ENCODE measurements around the gene HIGD1A. TPM values are rescaled to one million over a fixed set of nuclear protein-coding genes. Genes with fewer than 3 reads are reported as not detected.

The HIGD1A gene
- total and polyA plus RNA-seq, 9 of the 15 experiments (the other 6 are each of a cell fraction or from before 2014, with no cell fraction given), result 165 to 1,185 (median 333) TPM

DNA sequence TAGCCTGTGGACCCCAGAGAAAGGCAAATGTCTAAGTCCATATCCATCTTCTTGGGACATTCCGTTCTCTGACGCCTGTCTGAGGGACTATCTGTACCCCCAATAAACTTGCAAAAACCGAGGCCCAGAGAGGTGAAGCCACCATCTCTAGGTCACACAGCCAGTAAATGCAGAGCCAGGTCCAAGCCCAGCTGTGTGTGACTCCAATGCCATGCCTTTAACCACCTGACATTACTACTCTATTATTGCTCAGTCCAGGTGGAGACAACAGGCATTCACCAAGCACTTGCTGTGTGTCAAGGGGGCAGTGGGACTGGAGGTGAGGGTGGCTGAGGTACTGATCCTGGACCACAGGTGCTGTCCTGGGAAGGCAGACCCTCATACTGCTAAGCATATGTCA is 46.0 kb upstream of the HIGD1A start:
- in situ Hi-C loops (cut with MboI) (no loop called here), intact Hi-C loops (cut with micrococcal nuclease) (no loop called here)
- ATAC-seq (no peak), FAIRE-seq (no peak), DNase-seq (ENCODE audit: extremely low read depth in 1 of 4, low spot score in 3 of 4) (no peak)
- POLR2A ChIA-PET, result interaction anchor here (0.6 to 1.4 kb wide), 3 partner anchors 20 to 32 kb away, joined by 3 read pairs; partner anchors contain the start of gene CYP8B1
- H3K27ac ChIP-seq (ENCODE audit: extremely low read depth, low read depth, low read length), result no peak overlapping the region
- CTCF ChIA-PET (ENCODE audit: low intra/inter-chr PET ratio), result no interaction called here
- no peaks in the 10 kb centered on the region for H3K36me3 ChIP-seq (ENCODE audit: control insufficient read depth, insufficient read depth, low read length)
- WGBS (ENCODE audit: insufficient coverage, low coverage, missing lambda C conversion rate), result 13% methylated on average over 3 of the region's 3 CpGs
- H3K4me1 ChIP-seq (replicated peaks in 1 of 2; ENCODE audit: control insufficient read depth in 2 of 2, insufficient read depth in 2 of 2, low read length in 2 of 2), result peaks cover 11 to 36% of the 10 kb centered on the region in 2 experiments
- H3K4me3 ChIP-seq, result no peak overlapping the region
- no peak overlapping the region for H2AFZ ChIP-seq (ENCODE audit: low read depth, low read length)
- peaks cover 3 to 38% of the 10 kb centered on the region in 2 experiments; a peak in 2 of 5 replicates for H3K27me3 ChIP-seq (ENCODE audit: control insufficient read depth in 2 of 2, insufficient read depth in 2 of 2, low read length in 2 of 2)
- H3K9ac ChIP-seq (ENCODE audit: insufficient read depth in 1 of 2, low read depth in 2 of 2, low read length in 2 of 2), result no peak overlapping the region
- BruUV-seq (replicated peaks), result no TSS peak
- H3K9me1 ChIP-seq (ENCODE audit: control insufficient read depth, insufficient read depth, low read length), result no peaks in the 10 kb centered on the region
- H3K4me2 ChIP-seq (ENCODE audit: insufficient read depth, low read length), result no peak overlapping the region
- H3K9me3 ChIP-seq (replicated peaks; ENCODE audit: control insufficient read depth, insufficient read depth, low read depth, low read length), result no peaks in the 10 kb centered on the region
- no peaks in the 10 kb centered on the region for H4K20me1 ChIP-seq (replicated peaks; ENCODE audit: control insufficient read depth, insufficient read depth, low read length)
- TF ChIP-seq BCOR (IDR thresholded peaks at IDR 0.05) (peak; percentile 9; the same call in 1 of the 2 replicates), RBM25 (IDR thresholded peaks at IDR 0.05; ENCODE audit: low read depth, low read length, severe bottlenecking) (peak; percentile 28), EP400 (IDR thresholded peaks at IDR 0.05) (no peak), ZFP36 (IDR thresholded peaks at IDR 0.05; ENCODE audit: low read depth, low read length, partially characterized antibody) (peak; percentile 26)
- H3K79me2 ChIP-seq (ENCODE audit: control insufficient read depth, insufficient read depth, low read length), result no peaks in the 10 kb centered on the region

GRCh38 chr3:42849017-42849416 is 44.7 kb upstream of the HIGD1A start:
- H4K20me1 ChIP-seq (replicated peaks; ENCODE audit: control insufficient read depth, insufficient read depth, low read length), result no peaks in the 10 kb centered on the region
- no peaks in the 10 kb centered on the region for H3K36me3 ChIP-seq (ENCODE audit: control insufficient read depth, insufficient read depth, low read length)
- peaks cover 2 to 32% of the 10 kb centered on the region in 2 experiments; a peak in 2 of 5 replicates for H3K27me3 ChIP-seq (ENCODE audit: control insufficient read depth in 2 of 2, insufficient read depth in 2 of 2, low read length in 2 of 2)
- intact Hi-C loops (cut with micrococcal nuclease), result no loop called here
- H2AFZ ChIP-seq (ENCODE audit: low read depth, low read length), result peak overlapping the region; percentile 35; the same call in 1 of the 2 replicates
- no peaks in the 10 kb centered on the region for H3K9me3 ChIP-seq (replicated peaks; ENCODE audit: control insufficient read depth, insufficient read depth, low read depth, low read length)
- no peak for TF ChIP-seq ETV1 (tag; conservative IDR thresholded peaks at IDR 0.05; ENCODE audit: low read depth)
- no peak for TF ChIP-seq RAD51 (IDR thresholded peaks at IDR 0.05; ENCODE audit: borderline replicate concordance, low read depth)
- no peak for TF ChIP-seq E2F4 (CRISPR knock-in tag; IDR thresholded peaks at IDR 0.05; ENCODE audit: low read depth)
- TF ChIP-seq RCOR1 (IDR thresholded peaks at IDR 0.05; ENCODE audit: borderline replicate concordance in 1 of 2, low read depth in 2 of 2, low read length in 2 of 2), result no peak
- TF ChIP-seq, protein P1, sequence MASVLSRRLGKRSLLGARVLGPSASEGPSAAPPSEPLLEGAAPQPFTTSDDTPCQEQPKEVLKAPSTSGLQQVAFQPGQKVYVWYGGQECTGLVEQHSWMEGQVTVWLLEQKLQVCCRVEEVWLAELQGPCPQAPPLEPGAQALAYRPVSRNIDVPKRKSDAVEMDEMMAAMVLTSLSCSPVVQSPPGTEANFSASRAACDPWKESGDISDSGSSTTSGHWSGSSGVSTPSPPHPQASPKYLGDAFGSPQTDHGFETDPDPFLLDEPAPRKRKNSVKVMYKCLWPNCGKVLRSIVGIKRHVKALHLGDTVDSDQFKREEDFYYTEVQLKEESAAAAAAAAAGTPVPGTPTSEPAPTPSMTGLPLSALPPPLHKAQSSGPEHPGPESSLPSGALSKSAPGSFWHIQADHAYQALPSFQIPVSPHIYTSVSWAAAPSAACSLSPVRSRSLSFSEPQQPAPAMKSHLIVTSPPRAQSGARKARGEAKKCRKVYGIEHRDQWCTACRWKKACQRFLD (CRISPR knock-in tag; IDR thresholded peaks at IDR 0.05), result no peak
- TF ChIP-seq PHB2 (IDR thresholded peaks at IDR 0.05; ENCODE audit: low read depth), result no peak
- WGBS (ENCODE audit: insufficient coverage, low coverage, missing lambda C conversion rate), result 12% methylated on average over 7 of the region's 7 CpGs
- no peak overlapping the region for H3K4me2 ChIP-seq (ENCODE audit: insufficient read depth, low read length)
- POLR2A ChIA-PET, result interaction anchor here (1.4 kb wide), 1 partner anchor 26 kb away, joined by 3 read pairs; the partner anchor contains the start of gene CYP8B1
- DNase-seq (ENCODE audit: extremely low read depth in 1 of 4, low spot score in 3 of 4) (no peak), ATAC-seq (no peak), FAIRE-seq (no peak)
- no TSS peak for BruUV-seq (replicated peaks)
- H3K27ac ChIP-seq (ENCODE audit: extremely low read depth, low read depth, low read length), result no peak overlapping the region
- CTCF ChIA-PET (ENCODE audit: low intra/inter-chr PET ratio), result no interaction called here
- no peak overlapping the region for H3K4me3 ChIP-seq
- H3K79me2 ChIP-seq (ENCODE audit: control insufficient read depth, insufficient read depth, low read length), result no peaks in the 10 kb centered on the region
- H3K4me1 ChIP-seq (replicated peaks in 1 of 2; ENCODE audit: control insufficient read depth in 2 of 2, insufficient read depth in 2 of 2, low read length in 2 of 2), result peaks cover 11 to 33% of the 10 kb centered on the region in 2 experiments
- no peak overlapping the region for H3K9ac ChIP-seq (ENCODE audit: insufficient read depth in 1 of 2, low read depth in 2 of 2, low read length in 2 of 2)
- in situ Hi-C loops (cut with MboI), result no loop called here
- H3K9me1 ChIP-seq (ENCODE audit: control insufficient read depth, insufficient read depth, low read length), result no peaks in the 10 kb centered on the region
